ENCODE results near the gene ANKS6. TPM values are rescaled to one million over a fixed set of nuclear protein-coding genes. Genes with fewer than 3 reads are reported as not detected.

ANKS6 gene
- total and polyA plus RNA-seq, 9 donors: 7.4 to 29.3 (median 17.7) TPM

DNA sequence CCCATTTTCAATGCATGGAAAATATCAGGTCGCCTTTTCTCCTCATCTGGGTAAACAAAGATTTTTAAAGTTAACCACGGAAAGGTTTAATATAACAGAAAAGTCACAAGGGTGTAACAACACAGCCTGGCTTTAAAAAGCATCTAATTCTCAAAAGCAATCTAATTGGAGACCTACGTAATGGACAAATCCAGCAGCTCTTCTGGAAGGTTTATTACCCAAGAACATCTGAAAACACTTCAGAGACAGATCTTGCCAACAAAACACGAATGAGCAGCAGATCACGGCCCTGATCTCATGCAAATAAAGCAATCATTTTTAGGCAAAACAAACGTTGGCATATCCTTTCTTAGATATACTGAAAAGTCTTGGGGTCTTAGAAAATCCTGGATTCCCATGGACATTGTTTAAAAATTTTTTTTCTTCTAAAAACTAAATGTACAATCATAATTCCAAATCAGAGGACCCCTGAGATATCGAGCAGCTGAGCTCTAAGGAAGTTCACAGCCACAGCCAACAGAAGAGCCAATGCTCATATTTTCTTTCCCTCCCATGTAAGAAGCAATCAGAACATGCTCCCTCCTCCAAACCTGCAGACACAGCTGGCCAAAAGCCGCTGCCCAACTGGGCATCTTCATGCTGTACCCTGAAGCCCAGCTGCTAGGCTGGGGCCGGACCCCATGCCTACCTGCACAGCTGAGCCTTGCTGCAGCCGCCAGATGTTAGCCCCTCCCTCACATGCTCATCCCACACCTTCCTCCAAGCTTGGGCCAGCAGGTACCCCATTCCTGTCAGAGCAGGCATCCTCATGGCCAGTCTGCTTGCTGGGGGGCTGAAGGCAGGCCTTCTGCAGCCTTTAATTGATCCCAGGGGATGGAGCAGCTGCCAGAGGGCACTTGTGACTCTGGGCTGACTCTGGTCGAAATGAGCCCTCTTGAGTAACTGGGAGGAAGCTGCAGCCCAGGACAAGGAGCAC, 11.2 kb downstream of the ANKS6 start:
- 67 to 72% (median 68%) methylated on average over 11 of the region's 11 CpGs for WGBS, 3 donors

DNA sequence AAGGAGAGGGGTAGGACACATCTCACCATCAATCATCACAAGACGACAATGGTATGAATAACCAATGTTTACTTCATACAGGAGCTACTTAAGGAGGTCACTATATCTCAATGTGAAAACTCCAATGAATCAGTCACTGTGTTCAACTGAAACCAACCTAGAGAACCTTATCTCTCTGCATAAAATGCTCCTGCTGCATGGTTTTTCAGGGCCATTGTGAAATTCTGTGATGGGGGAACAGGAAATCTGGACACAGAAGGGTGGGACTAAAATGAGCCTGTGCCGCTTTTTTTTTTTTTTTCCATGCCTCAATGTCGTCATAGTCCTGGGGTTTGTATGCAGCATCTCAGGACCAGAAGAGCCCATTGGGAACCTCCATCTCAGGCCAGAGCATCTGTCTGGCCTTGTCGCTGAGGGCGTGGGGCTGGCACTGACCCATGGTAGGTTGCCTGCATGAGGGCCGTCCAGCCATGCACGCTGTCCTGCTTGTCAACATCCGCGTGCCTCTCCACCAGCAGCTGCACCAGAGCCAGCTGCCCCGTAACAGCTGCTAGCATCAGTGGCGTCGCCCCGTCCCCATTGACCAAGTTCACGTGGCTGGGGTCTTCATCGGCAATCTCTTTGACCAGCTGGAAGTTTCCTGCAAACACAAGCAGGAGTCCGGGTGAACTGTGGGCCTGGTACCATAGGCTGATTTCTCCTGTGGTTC, 12.7 kb downstream of the ANKS6 start:
- no peaks in the 10 kb centered on the region for H3K4me1 ChIP-seq (ENCODE audit: insufficient read depth)
- H3K4me3 ChIP-seq: no peak overlapping the region
- H3K36me3 ChIP-seq: no peaks in the 10 kb centered on the region
- H3K27me3 ChIP-seq: no peaks in the 10 kb centered on the region
- H3K27ac ChIP-seq: no peak overlapping the region
- no peak for DNase-seq
- no peak for TF ChIP-seq EP300 (IDR thresholded peaks at IDR 0.05)
- TF ChIP-seq, protein P1, sequence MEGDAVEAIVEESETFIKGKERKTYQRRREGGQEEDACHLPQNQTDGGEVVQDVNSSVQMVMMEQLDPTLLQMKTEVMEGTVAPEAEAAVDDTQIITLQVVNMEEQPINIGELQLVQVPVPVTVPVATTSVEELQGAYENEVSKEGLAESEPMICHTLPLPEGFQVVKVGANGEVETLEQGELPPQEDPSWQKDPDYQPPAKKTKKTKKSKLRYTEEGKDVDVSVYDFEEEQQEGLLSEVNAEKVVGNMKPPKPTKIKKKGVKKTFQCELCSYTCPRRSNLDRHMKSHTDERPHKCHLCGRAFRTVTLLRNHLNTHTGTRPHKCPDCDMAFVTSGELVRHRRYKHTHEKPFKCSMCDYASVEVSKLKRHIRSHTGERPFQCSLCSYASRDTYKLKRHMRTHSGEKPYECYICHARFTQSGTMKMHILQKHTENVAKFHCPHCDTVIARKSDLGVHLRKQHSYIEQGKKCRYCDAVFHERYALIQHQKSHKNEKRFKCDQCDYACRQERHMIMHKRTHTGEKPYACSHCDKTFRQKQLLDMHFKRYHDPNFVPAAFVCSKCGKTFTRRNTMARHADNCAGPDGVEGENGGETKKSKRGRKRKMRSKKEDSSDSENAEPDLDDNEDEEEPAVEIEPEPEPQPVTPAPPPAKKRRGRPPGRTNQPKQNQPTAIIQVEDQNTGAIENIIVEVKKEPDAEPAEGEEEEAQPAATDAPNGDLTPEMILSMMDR (IDR thresholded peaks at IDR 0.05): no peak
- no peak for TF ChIP-seq POLR2A (IDR thresholded peaks at IDR 0.05)
- intact Hi-C loops (cut with DNase I): no loop called here
- WGBS, 3 donors: 92 to 95% (median 95%) methylated on average over 16 of the region's 16 CpGs
- no peaks in the 10 kb centered on the region for H3K9me3 ChIP-seq

More for the DNA sequence above, 11.2 kb downstream of the ANKS6 start:
- no peaks in the 10 kb centered on the region for H3K36me3 ChIP-seq
- DNase-seq: no peak
- no peak overlapping the region for H3K4me3 ChIP-seq
- no peak overlapping the region for H3K27ac ChIP-seq
- intact Hi-C loops (cut with DNase I): no loop called here
- TF ChIP-seq POLR2A (IDR thresholded peaks at IDR 0.05): no peak
- no peak for TF ChIP-seq EP300 (IDR thresholded peaks at IDR 0.05)
- TF ChIP-seq, protein P1 (IDR thresholded peaks at IDR 0.05): no peak
- no peaks in the 10 kb centered on the region for H3K4me1 ChIP-seq (ENCODE audit: insufficient read depth)
- H3K9me3 ChIP-seq: no peaks in the 10 kb centered on the region
- no peaks in the 10 kb centered on the region for H3K27me3 ChIP-seq

DNA sequence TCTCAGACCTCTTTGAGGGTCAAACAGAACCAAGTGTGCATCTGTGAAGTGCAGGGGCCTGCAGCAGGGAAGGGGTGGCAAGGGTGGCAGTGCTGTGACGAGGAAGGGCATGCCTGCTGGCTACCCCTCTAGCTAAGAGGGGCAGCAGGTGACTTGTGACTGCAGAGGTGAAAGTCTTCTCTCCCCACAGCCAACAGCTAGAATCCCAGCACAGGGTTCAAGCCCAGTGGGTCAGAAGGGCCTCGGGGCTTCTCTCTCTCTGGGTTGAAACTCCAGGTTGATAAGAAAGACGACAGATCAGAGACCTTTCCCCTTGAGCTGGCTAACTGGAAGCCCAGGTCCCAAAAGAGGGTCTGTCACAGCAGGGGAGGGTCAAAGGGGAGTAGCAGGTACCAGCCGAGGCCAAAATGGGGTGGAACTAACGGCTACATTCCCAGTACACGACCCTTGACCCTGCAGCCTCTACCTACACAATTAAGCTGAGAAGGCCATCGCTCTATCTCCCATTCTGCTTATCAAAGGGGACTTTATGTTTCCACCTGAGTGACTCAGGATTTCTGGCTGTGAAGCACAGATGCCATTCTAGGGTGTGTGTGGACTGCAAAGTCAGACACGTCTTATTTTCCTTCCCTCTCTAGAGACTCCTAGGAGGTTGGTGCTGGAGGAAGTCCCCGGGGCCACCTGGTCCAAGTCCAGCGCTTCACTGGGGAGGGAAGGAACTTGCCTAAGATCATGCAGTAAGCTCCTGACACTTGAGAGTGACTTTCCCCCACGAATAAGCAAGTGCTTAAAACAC, 14.6 kb downstream of the ANKS6 start:
- WGBS, 3 donors: 87 to 91% (median 88%) methylated on average over 10 to 11 of the region's 11 CpGs
- Histone ChIP-seq H3K9me3 (no peaks in the 10 kb centered on the region), H3K4me3 (no peak overlapping the region), H3K4me1 (ENCODE audit: insufficient read depth) (no peaks in the 10 kb centered on the region), H3K36me3 (no peaks in the 10 kb centered on the region), H3K27me3 (no peaks in the 10 kb centered on the region), H3K27ac (no peak overlapping the region)
- intact Hi-C loops (cut with DNase I): no loop called here
- DNase-seq: no peak
- TF ChIP-seq, protein P1 (IDR thresholded peaks at IDR 0.05): no peak
- no peak for TF ChIP-seq EP300 (IDR thresholded peaks at IDR 0.05)
- no peak for TF ChIP-seq POLR2A (IDR thresholded peaks at IDR 0.05)
